Parathyroid adenoma (tissue), 2 donors: ENCODE measurements around the gene CLCNKB.
"Not testable (repeated sequence)": the region's sequence is repeated elsewhere in the genome, so short reads cannot be mapped to it uniquely, and the experiment has no call there.

ENCODE experiments used
- H2AFZ ChIP-seq: fragments of 300-600 bp; sonication (generic); one replicate; pipeline ENCODE4 v1.7.0; 2017; ENCODE audit warnings: antibody characterized with exemption, mild to moderate bottlenecking
- H3K27ac ChIP-seq: fragments of 300-600 bp; sonication (generic); one replicate; pipeline ENCODE4 v1.7.0; 2017
- H3K27me3 ChIP-seq: fragments of 300-600 bp; sonication (generic); one replicate; pipeline ENCODE4 v1.7.0; 2017; ENCODE audit warnings: low read length; ENCODE audit not compliant: control insufficient read depth, insufficient read depth
- H3K36me3 ChIP-seq: fragments of 300-600 bp; sonication (generic); one replicate; pipeline ENCODE4 v1.7.0; 2017; ENCODE audit warnings: low read length; ENCODE audit not compliant: control insufficient read depth, insufficient read depth
- H3K4me1 ChIP-seq: fragments of 300-600 bp; sonication (generic); one replicate; pipeline ENCODE4 v1.7.0; 2017; ENCODE audit warnings: control low read depth
- H3K4me2 ChIP-seq: fragments of 300-600 bp; sonication (generic); one replicate; pipeline ENCODE4 v1.7.0; 2017; ENCODE audit warnings: low read length
- H3K4me3 ChIP-seq: fragments of 300-600 bp; sonication (generic); one replicate; pipeline ENCODE4 v1.7.0; 2017; ENCODE audit warnings: low read depth, low read length
- H3K79me2 ChIP-seq: fragments of 300-600 bp; sonication (generic); one replicate; pipeline ENCODE4 v1.7.0; 2017; ENCODE audit warnings: control low read depth
- H3K9ac ChIP-seq: fragments of 300-600 bp; sonication (generic); one replicate; pipeline ENCODE4 v1.7.0; 2017; ENCODE audit warnings: mild to moderate bottlenecking
- H3K9me3 ChIP-seq: fragments of 300-600 bp; sonication (generic); one replicate; pipeline ENCODE4 v1.7.0; 2017; ENCODE audit warnings: low read length; ENCODE audit not compliant: control insufficient read depth
- TF ChIP-seq, protein P1 (sequence below): fragments of 300-600 bp; sonication (generic); IDR thresholded peaks from one replicate; pipeline ENCODE4 v1.7.0; 2017; ENCODE audit warnings: antibody characterized with exemption, mild to moderate bottlenecking
- donor health status: primary hyperparathyroidism.

CLCNKB gene

DNA sequence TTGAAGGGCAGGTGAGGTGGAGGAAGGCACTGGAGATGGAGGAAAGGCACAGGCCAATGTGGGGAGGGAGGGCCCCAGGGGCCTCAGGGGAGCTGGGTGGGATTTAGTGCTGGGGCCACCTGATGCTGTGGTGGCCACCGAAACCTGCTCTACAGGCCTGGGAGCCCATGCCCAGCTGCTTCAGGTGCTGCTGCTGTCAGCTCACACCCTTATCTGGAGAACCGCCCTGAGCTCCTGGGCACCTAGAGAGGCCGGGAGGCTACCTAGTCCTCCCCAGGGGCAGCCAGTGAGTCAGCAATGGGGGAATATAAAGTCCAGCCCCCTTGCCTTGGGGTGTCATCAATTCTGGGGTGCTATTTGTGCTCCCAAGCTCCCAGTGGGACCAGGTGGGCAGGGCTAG is 17.7 kb downstream of the CLCNKB start:
- Histone ChIP-seq H3K27me3 (no peaks in the 10 kb centered on the region), H3K4me1 (no peaks in the 10 kb centered on the region), H3K4me3 (no peak overlapping the region), H2AFZ (no peak overlapping the region), H3K27ac (no peak overlapping the region), H3K36me3 (no peaks in the 10 kb centered on the region), H3K79me2 (no peaks in the 10 kb centered on the region), H3K9me3 (no peaks in the 10 kb centered on the region), H3K4me2 (no peak overlapping the region), H3K9ac (no peak overlapping the region)
- TF ChIP-seq, protein P1, sequence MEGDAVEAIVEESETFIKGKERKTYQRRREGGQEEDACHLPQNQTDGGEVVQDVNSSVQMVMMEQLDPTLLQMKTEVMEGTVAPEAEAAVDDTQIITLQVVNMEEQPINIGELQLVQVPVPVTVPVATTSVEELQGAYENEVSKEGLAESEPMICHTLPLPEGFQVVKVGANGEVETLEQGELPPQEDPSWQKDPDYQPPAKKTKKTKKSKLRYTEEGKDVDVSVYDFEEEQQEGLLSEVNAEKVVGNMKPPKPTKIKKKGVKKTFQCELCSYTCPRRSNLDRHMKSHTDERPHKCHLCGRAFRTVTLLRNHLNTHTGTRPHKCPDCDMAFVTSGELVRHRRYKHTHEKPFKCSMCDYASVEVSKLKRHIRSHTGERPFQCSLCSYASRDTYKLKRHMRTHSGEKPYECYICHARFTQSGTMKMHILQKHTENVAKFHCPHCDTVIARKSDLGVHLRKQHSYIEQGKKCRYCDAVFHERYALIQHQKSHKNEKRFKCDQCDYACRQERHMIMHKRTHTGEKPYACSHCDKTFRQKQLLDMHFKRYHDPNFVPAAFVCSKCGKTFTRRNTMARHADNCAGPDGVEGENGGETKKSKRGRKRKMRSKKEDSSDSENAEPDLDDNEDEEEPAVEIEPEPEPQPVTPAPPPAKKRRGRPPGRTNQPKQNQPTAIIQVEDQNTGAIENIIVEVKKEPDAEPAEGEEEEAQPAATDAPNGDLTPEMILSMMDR, result no peak

- not testable (repeated sequence) for H3K9me3 ChIP-seq, H3K27me3 ChIP-seq, H3K9ac ChIP-seq, H3K36me3 ChIP-seq, H3K27ac ChIP-seq, H2AFZ ChIP-seq, H3K4me2 ChIP-seq, H3K4me1 ChIP-seq, H3K4me3 ChIP-seq, H3K79me2 ChIP-seq
Observed at GRCh38 chr1:16061989-16062686, 18.6 kb downstream of the CLCNKB start.

DNA sequence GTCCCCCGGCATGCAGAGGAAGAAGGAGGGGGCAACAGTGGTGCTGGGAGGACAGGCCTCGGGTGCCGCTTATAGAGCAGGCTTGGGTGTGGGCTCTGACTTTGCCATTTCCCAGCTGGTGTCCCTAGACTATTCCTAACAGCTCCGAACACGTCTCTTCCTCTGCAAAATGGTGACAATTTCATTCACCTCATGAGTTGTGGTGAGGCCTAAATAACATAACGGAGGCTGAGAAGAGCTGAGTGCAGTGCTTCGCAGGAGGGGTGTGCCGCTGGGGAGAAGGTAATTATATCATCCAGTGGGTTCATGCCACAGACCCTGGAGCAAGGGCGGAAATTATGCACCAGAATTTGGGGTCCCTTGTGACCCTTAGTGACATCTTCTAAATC is 19.1 kb downstream of the CLCNKB start:
- H3K36me3 ChIP-seq, H3K9ac ChIP-seq, H3K4me3 ChIP-seq, H3K4me2 ChIP-seq, H3K4me1 ChIP-seq, H3K27me3 ChIP-seq, H3K9me3 ChIP-seq, H3K79me2 ChIP-seq, H2AFZ ChIP-seq, H3K27ac ChIP-seq: not testable (repeated sequence)

- no peaks in the 10 kb centered on the region for H3K79me2 ChIP-seq
- no peaks in the 10 kb centered on the region for H3K36me3 ChIP-seq
- peaks cover 4% of the 10 kb centered on the region for H3K4me1 ChIP-seq
- H2AFZ ChIP-seq, result no peak overlapping the region
- H3K27me3 ChIP-seq, result no peaks in the 10 kb centered on the region
- TF ChIP-seq, protein P1, result no peak
- no peak overlapping the region for H3K4me3 ChIP-seq
- H3K9ac ChIP-seq, result no peak overlapping the region
- no peak overlapping the region for H3K4me2 ChIP-seq
- no peak overlapping the region for H3K27ac ChIP-seq
- H3K9me3 ChIP-seq, result no peaks in the 10 kb centered on the region
Observed at GRCh38 chr1:16063226-16063829, 19.7 kb downstream of the CLCNKB start.

DNA sequence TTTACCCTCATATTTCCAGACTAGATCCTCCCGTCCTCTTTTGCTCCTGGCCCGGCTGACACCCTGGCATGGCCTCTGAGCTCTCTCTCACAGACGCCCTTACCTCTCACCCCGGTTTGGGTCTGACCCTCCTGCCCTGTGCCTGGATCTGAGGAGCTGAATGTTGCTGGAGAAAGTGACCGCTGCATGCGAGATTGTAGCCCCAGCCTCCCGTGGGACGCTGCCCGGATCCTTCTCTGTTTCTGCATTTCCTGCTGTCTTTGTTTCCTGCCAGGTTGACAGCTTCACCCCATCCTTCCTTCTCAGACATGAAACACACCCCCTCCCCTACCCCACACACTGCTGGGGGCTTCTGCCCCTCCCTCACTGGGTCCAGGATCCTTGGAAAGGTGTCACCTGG is 20.3 kb downstream of the CLCNKB start:
- no peak overlapping the region for H3K9ac ChIP-seq

More for the DNA sequence above, 20.3 kb downstream of the CLCNKB start:
- Histone ChIP-seq H3K27ac (no peak overlapping the region), H3K36me3 (no peaks in the 10 kb centered on the region), H3K9me3 (no peaks in the 10 kb centered on the region), H3K27me3 (no peaks in the 10 kb centered on the region), H3K4me1 (peaks cover 4% of the 10 kb centered on the region), H3K4me3 (no peak overlapping the region), H2AFZ (no peak overlapping the region), H3K79me2 (no peaks in the 10 kb centered on the region), H3K4me2 (no peak overlapping the region)
- TF ChIP-seq, protein P1, result no peak
